Thymus (tissue), 11 donors: ENCODE data around the gene NDRG2. TPM values are rescaled to one million over a fixed set of nuclear protein-coding genes. Genes with fewer than 3 reads are reported as not detected.

ENCODE experiments used
- DNase-seq, 9 donors: peaks; one replicate each; pipeline ENCODE4 v3.0.0-alpha.2; 2013; ENCODE audit warnings: low spot score in 9 of 9, low read depth in 6 of 9, missing footprints in 1 of 9
- H3K27ac ChIP-seq, 2 donors: one replicate each; pipeline ENCODE4 v1.5.1; 2013; ENCODE audit warnings: control low read depth in 1 of 2, low read depth in 1 of 2, low read length in 1 of 2, mild to moderate bottlenecking in 1 of 2, moderate library complexity in 1 of 2
- H3K27me3 ChIP-seq, 2 donors: one replicate each; pipeline ENCODE4 v1.5.1; 2013; ENCODE audit warnings: low read length in 1 of 2; ENCODE audit not compliant: control insufficient read depth in 2 of 2, insufficient read depth in 1 of 2
- H3K36me3 ChIP-seq, 2 donors: one replicate each; pipeline ENCODE4 v1.5.1; 2013; ENCODE audit warnings: low read length in 1 of 2, mild to moderate bottlenecking in 1 of 2, moderate library complexity in 1 of 2; ENCODE audit not compliant: control insufficient read depth in 2 of 2, insufficient read depth in 2 of 2
- H3K4me1 ChIP-seq, 2 donors: one replicate each; pipeline ENCODE4 v1.5.1; 2013; ENCODE audit warnings: low read length in 2 of 2; ENCODE audit not compliant: control insufficient read depth in 2 of 2, insufficient read depth in 2 of 2
- H3K4me3 ChIP-seq, 2 donors: one replicate each; pipeline ENCODE4 v1.5.1; 2013; ENCODE audit warnings: low read length in 2 of 2, control low read depth in 1 of 2, mild to moderate bottlenecking in 1 of 2
- H3K9me3 ChIP-seq, 2 donors: one replicate each; pipeline ENCODE4 v1.5.1; 2013; ENCODE audit warnings: low read length in 1 of 2, mild to moderate bottlenecking in 1 of 2; ENCODE audit not compliant: control insufficient read depth in 2 of 2, insufficient read depth in 1 of 2
- WGBS: extraction: QIAGEN DNeasy Blood & Tissue Kit; methylation state at CpG from one replicate; pipeline ENCODE4 v1.1.7; 2013; 5-methylcytosine and 5-hydroxymethylcytosine counted together
- polyA plus RNA-seq: library from polyadenylated mRNA; stranded (reverse); fragments of 200-250 nt; gene quantifications from one replicate; pipeline ENCODE4 v1.2.3, GENCODE V29; 2013
- total RNA-seq: library from RNA; stranded (reverse); fragments of 120-200 nt; gene quantifications from one replicate; pipeline ENCODE4 v1.2.4, GENCODE V29; 2013
- donor health status: healthy.

NDRG2 gene
- total and polyA plus RNA-seq, 2 donors = 19.8 to 77.8 TPM

DNA sequence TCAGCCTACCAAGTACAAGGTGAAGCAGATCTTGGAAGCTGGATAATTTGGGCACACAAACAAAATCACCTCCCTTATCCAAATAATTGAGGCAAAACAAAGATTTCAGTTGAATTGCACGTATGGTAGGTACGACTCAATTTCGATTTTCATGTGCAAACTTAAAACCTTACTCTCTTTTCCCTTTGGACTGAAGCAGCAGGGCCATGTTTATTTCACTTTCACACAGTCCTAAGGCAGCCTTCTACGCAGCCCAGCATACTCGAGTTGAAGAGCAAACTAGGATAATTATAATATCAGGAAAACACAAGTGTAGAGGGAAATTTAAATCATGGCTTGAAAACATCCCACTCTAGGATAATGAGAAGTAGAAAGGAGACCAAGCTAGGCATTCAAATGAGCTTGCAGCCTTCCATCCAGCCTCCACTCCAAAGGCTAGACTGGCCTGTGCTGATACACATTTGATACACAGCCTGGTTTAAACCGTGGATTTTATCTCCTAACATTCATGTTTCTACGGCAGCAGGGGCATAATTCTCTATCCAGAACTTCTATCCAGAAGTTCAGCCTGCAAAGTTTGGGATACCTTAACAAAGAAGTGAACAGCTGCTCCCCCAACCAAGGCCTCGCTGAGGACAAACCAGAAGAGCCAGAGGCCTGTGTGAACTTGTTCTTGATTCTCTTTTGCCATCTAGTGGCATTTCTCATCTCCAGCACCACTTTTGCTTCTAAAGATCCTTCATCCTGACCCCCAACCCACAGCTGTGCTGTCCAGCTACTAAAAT lies 14.9 kb upstream of the NDRG2 start:
- no peak overlapping the region for H3K27ac ChIP-seq
- WGBS = 78% methylated on average over 8 of the region's 8 CpGs
- no peaks in the 10 kb centered on the region for H3K36me3 ChIP-seq
- no peak overlapping the region for H3K4me3 ChIP-seq
- no peaks in the 10 kb centered on the region for H3K9me3 ChIP-seq
- peak in 8 of 9 donors; percentile 23 to 65 (median 26) for DNase-seq
- peaks cover 0 to 5% of the 10 kb centered on the region in 2 donors for H3K27me3 ChIP-seq
- peaks cover 0 to 6% of the 10 kb centered on the region in 2 donors for H3K4me1 ChIP-seq

DNA sequence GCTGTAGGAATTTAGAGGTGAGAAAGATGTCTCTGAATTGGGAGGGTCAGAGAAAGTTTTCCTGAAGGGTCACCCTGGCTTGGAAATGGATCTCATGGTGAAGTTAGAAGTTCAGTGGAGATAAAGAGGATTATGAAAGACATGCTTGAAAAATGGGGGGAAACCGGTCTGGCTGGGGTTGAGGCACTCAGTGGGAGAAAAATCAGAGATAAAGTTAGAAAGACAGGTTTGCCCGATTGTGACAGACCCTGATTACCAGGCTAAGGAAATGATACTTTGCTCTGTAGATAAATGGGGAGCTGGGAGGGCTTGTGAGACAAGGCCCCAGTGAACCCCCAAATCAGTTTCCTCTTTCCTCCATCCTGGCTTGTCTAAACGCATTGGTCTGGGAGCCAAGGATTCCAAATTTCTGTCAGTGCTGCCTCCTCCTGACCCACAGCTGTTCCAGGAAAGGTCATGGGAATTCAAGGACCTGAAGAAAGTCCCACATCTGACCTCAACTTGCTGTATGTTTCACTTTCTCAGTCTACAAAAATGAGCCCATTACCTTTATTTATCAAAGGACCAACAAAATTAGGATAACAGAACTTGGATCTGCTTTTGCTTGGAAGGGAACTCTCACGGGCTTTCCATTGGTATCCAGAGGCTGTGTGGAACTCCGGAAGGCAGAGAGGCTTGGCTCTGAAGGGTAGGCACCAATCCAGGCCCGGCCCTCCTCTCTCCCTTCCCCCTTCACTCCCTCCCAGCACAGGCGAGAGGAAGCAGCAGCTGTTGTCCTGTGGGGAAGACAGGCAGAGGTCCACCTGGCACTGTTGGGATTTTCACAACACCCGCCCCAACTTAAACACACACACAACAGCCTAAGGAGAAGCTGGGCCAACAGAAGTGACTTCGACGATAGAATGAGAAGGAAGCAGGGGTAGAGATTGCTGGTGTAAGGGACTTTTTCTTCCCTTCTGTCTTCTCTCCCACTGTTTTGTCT lies 13.9 kb upstream of the NDRG2 start:
- Histone ChIP-seq H3K4me3 (no peak overlapping the region), H3K27ac (peak overlapping the region in 1 of 2 donors; percentile 2)
- no peak for DNase-seq

GRCh38 chr14:21037156-21037555 lies 12.3 kb upstream of the NDRG2 start:
- Histone ChIP-seq H3K27ac (no peak overlapping the region), H3K27me3 (peaks cover 0 to 3% of the 10 kb centered on the region in 2 donors), H3K4me1 (peaks cover 0 to 2% of the 10 kb centered on the region in 2 donors), H3K9me3 (no peaks in the 10 kb centered on the region), H3K36me3 (no peaks in the 10 kb centered on the region), H3K4me3 (no peak overlapping the region)
- WGBS = 95% methylated on average over 3 of the region's 3 CpGs
- DNase-seq = no peak

More for the DNA sequence above, 13.9 kb upstream of the NDRG2 start:
- H3K36me3 ChIP-seq = no peaks in the 10 kb centered on the region
- H3K4me1 ChIP-seq = peaks cover 0 to 2% of the 10 kb centered on the region in 2 donors
- no peaks in the 10 kb centered on the region for H3K9me3 ChIP-seq
- peaks cover 0 to 5% of the 10 kb centered on the region in 2 donors for H3K27me3 ChIP-seq
- WGBS = 90% methylated on average over 10 of the region's 10 CpGs

- H3K4me1 ChIP-seq = peaks cover 0 to 2% of the 10 kb centered on the region in 2 donors
These were observed 11.9 kb upstream of the NDRG2 start for GRCh38 chr14:21036751-21037150.

GRCh38 chr14:21034707-21035106 lies 9.8 kb upstream of the NDRG2 start, which contains the start of gene RNASE13:
RNASE13 (minus strand) TSS chr14:21034807; CDS start chr14:21034288, 519 bp downstream.
- H3K27me3 ChIP-seq = peaks cover 2 to 4% of the 10 kb centered on the region in 2 donors
- H3K9me3 ChIP-seq = no peaks in the 10 kb centered on the region
- H3K4me3 ChIP-seq = no peak within 1 kb of the TSS
- no peak within 1 kb of the TSS for H3K27ac ChIP-seq
- no peak for DNase-seq
- 91% methylated on average over 5 of the region's 5 CpGs for WGBS
- H3K4me1 ChIP-seq = no peaks in the 10 kb centered on the region
- H3K36me3 ChIP-seq = no peaks in the 10 kb centered on the region

More at GRCh38 chr14:21036751-21037150, 11.9 kb upstream of the NDRG2 start:
- no peaks in the 10 kb centered on the region for H3K36me3 ChIP-seq
- no peak overlapping the region for H3K27ac ChIP-seq
- DNase-seq = no peak
- WGBS = 87% methylated on average over 7 of the region's 7 CpGs
- H3K4me3 ChIP-seq = no peak overlapping the region
- no peaks in the 10 kb centered on the region for H3K9me3 ChIP-seq
- H3K27me3 ChIP-seq = peaks cover 0 to 4% of the 10 kb centered on the region in 2 donors

- H3K27ac ChIP-seq = no peak overlapping the region
- DNase-seq = no peak
- no peaks in the 10 kb centered on the region for H3K9me3 ChIP-seq
- H3K36me3 ChIP-seq = no peaks in the 10 kb centered on the region
- H3K4me3 ChIP-seq = no peak overlapping the region
- no peaks in the 10 kb centered on the region for H3K4me1 ChIP-seq
- 94% methylated on average over 4 of the region's 4 CpGs for WGBS
- peaks cover 2 to 4% of the 10 kb centered on the region in 2 donors for H3K27me3 ChIP-seq
These were observed 8.4 kb upstream of the NDRG2 start for GRCh38 chr14:21033133-21033698.

DNA sequence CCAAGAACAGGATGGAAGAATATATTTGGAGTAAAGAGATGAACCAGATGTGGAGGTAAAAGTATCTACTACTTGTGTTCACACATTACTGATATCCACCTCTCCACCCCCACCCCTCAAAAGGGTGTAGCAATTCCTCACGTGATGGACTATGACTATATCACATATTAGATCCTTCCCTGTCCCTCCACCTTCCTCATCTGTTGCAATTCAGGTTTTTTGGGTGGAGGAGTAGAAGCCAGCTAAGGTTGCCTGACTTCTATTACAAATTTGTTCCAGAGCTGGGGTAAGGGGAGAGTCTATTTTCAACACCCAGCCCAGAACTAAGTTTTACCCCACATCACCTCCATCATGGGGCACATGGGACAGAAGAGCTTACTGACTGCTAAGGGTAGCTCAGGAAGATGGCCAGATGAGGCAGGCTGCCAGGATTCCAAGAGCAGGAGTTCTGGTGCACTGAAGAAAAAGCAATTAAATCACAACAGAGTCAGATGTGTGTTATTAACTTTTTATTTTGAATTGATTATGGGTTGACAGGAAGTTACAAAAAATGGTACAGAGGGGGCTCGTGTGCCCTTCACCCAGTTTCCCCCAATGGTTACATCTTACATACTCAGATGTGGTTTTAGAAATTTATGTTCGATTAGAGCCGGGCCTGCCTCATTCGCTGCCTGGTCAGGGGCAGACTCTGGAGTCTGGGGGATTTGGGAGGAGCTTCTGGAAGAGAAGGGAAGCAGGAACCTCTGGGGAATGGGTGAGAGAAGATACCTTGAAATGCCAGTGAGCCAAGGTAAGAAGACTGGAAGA lies 7.7 kb upstream of the NDRG2 start:
- Histone ChIP-seq H3K4me3 (no peak overlapping the region), H3K9me3 (no peaks in the 10 kb centered on the region), H3K4me1 (no peaks in the 10 kb centered on the region), H3K27me3 (peaks cover 2 to 4% of the 10 kb centered on the region in 2 donors), H3K27ac (no peak overlapping the region), H3K36me3 (no peaks in the 10 kb centered on the region)
- WGBS = 91% methylated on average over 5 of the region's 5 CpGs
- no peak for DNase-seq

GRCh38 chr14:21030531-21030930 lies 5.7 kb upstream of the NDRG2 start:
- DNase-seq = no peak

More at GRCh38 chr14:21030531-21030930, 5.7 kb upstream of the NDRG2 start:
- Histone ChIP-seq H3K9me3 (no peaks in the 10 kb centered on the region), H3K27me3 (peaks cover 7 to 18% of the 10 kb centered on the region in 2 donors), H3K4me3 (no peak overlapping the region), H3K27ac (no peak overlapping the region), H3K4me1 (peaks cover 0 to under 1% of the 10 kb centered on the region in 2 donors), H3K36me3 (no peaks in the 10 kb centered on the region)
- 96% methylated on average over 12 of the region's 12 CpGs for WGBS
